MCF 10A (cell line): ENCODE results near the gene ENOSF1. TPM values are rescaled to one million over a fixed set of nuclear protein-coding genes. Genes with fewer than 3 reads are reported as not detected.

ENCODE experiments used
- BruUV-seq: library from RNA; stranded (reverse); fragments of 400-500 nt; replicated peaks from 2 replicates; lab custom pipeline; 2021; lab: Mats Ljungman, UMichigan
- CTCF ChIA-PET: fragments of 300-600 bp; sonication (Branson Sonifier 250); formaldehyde crosslinking; extraction: SDS; loops from one replicate; lab custom pipeline; 2021; ENCODE audit warnings: antibody characterized with exemption, inconsistent platforms; lab: Yijun Ruan, JAX
- POLR2A ChIA-PET: fragments of 300-600, 350-650 bp; sonication (Branson Sonifier 250); formaldehyde crosslinking; extraction: SDS; loops from one replicate; lab custom pipeline; 2020; ENCODE audit warnings: antibody characterized with exemption, inconsistent platforms; lab: Yijun Ruan, JAX
- DNase-seq: peaks from one replicate; pipeline ENCODE4 v3.0.0-alpha.2; 2018; ENCODE audit not compliant: unreplicated experiment
- H3K27ac Mint-ChIP-seq: one replicate; pipeline ENCODE4 v1.8.0; 2022; ENCODE audit warnings: mild to moderate bottlenecking, low read depth, mixed read lengths; ENCODE audit not compliant: unreplicated experiment
- H3K27me3 Mint-ChIP-seq: one replicate; pipeline ENCODE4 v1.8.0; 2022; ENCODE audit warnings: mixed read lengths; ENCODE audit not compliant: insufficient read depth, unreplicated experiment
- H3K36me3 Mint-ChIP-seq: one replicate; pipeline ENCODE4 v1.8.0; 2022; ENCODE audit warnings: mild to moderate bottlenecking, moderate library complexity, mixed read lengths; ENCODE audit not compliant: insufficient read depth, unreplicated experiment
- H3K4me1 Mint-ChIP-seq: one replicate; pipeline ENCODE4 v1.8.0; 2022; ENCODE audit warnings: mixed read lengths; ENCODE audit not compliant: insufficient read depth, unreplicated experiment
- H3K4me3 Mint-ChIP-seq: one replicate; pipeline ENCODE4 v1.8.0; 2022; ENCODE audit warnings: mild to moderate bottlenecking, moderate library complexity, mixed read lengths; ENCODE audit not compliant: unreplicated experiment
- H3K9me3 Mint-ChIP-seq: one replicate; pipeline ENCODE4 v1.8.0; 2022; ENCODE audit warnings: mixed read lengths; ENCODE audit not compliant: unreplicated experiment
- intact Hi-C: fragments of 100-400 bp; cut with micrococcal nuclease; formaldehyde crosslinking; loops from 2 replicates; pipeline ENCODE4 v1.14.1; 2022
- total RNA-seq: library from RNA; stranded (reverse); gene quantifications from 2 replicates; pipeline ENCODE4 v1.2.3, GENCODE V29; 2022
- TF ChIP-seq, protein P1 (sequence below): fragments of 200-600 bp; IDR thresholded peaks from one replicate; pipeline ENCODE4 v1.8.0; 2022; ENCODE audit warnings: antibody characterized with exemption, mild to moderate bottlenecking; ENCODE audit not compliant: unreplicated experiment

The ENOSF1 gene
- total RNA-seq, 1 experiment from 2014 or later, result 106 TPM

DNA sequence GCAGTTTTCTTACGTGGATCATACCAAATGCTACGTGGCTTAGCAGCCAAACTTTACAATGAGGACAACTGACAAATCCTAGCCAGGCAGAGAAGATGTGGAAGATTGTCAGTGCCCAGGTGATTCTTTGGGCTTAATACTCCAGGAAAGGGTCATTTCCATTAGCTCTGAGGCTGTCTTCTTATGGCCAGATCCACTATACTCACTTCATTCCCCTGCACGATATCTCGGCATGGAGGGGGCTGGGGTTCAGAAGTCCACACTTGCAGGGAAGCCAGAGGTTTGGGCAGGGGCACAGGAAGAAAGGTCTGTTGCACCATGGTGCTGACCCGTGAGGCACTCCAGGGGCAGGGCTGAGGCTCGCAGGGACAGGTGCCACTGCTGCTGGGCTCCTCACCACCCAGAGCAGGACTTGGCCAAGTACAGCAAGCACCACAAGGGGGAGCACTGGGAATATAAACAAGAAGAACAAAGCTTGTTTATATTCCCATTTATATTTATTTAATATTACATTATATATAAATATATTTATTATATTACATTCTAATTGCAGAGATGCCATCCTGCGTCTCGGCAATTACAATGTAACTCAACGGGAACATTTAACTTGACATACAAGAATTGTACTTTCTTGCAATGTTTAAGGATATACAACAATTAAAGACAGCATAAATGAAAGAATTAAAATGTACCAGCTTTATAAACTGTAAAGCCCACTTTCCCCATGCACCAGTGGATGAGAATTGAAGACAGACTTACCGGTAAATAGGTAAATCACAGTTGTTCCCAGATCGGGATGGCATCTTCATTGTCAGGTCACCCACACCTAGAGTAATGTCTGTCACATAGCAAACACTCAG, 88.4 kb downstream of the ENOSF1 start:
- Mint-ChIP-seq H3K27me3 (peaks cover 24% of the 10 kb centered on the region), H3K27ac (no peak overlapping the region), H3K9me3 (no peaks in the 10 kb centered on the region), H3K4me1 (peaks cover 8% of the 10 kb centered on the region), H3K36me3 (peaks cover 6% of the 10 kb centered on the region), H3K4me3 (no peak overlapping the region)
- TF ChIP-seq, protein P1, sequence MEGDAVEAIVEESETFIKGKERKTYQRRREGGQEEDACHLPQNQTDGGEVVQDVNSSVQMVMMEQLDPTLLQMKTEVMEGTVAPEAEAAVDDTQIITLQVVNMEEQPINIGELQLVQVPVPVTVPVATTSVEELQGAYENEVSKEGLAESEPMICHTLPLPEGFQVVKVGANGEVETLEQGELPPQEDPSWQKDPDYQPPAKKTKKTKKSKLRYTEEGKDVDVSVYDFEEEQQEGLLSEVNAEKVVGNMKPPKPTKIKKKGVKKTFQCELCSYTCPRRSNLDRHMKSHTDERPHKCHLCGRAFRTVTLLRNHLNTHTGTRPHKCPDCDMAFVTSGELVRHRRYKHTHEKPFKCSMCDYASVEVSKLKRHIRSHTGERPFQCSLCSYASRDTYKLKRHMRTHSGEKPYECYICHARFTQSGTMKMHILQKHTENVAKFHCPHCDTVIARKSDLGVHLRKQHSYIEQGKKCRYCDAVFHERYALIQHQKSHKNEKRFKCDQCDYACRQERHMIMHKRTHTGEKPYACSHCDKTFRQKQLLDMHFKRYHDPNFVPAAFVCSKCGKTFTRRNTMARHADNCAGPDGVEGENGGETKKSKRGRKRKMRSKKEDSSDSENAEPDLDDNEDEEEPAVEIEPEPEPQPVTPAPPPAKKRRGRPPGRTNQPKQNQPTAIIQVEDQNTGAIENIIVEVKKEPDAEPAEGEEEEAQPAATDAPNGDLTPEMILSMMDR, result peak; percentile 62
- intact Hi-C loops, result loop anchor here (1.0 to 5.0 kb wide), 4 partner anchors 88 to 215 kb away; partner anchors contain the start of gene ENOSF1
- no TSS peak for BruUV-seq
- CTCF ChIA-PET, result interaction anchor here (0.6 to 16.1 kb wide), 59 partner anchors 8 to 1956 kb away, joined by 3 to 266 read pairs (median 4); partner anchors contain the start of genes THOC1 and TYMS
- POLR2A ChIA-PET, result interaction anchor here (0.7 to 3.7 kb wide), 5 partner anchors 34 to 208 kb away, joined by 3 to 14 read pairs (median 4); partner anchors contain the start of gene TYMS
- peak; percentile 69 for DNase-seq

DNA sequence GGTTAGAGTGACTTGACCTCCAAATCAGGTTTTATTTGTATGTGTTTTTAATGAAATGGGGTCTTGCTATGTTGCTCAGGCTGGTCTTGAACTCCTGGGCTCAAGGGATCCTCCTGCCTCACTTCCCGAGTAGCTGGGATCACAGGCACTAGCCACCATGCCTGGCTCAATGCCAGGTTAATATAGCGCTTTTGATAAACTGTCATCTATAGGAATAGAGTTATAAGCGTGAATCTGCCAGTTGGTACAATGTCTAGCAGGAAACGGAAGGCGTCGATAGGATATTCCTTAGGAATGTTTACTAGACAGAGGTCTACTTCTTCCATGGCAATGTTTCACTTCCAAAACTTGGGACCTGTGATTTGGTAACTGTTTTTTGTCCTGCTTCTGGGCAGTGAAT, 90.1 kb downstream of the ENOSF1 start:
- ChIA-PET POLR2A (interaction anchor here (0.6 kb wide), 1 partner anchor 65 kb away, joined by 3 read pairs; no protein-coding TSS in a partner anchor), CTCF (interaction anchor here (1.0 to 16.1 kb wide), 9 partner anchors 13 to 352 kb away, joined by 3 to 266 read pairs (median 4); partner anchors contain the start of gene ENOSF1)
- DNase-seq, result no peak
- Mint-ChIP-seq H3K36me3 (peaks cover 6% of the 10 kb centered on the region), H3K27ac (no peak overlapping the region), H3K4me1 (peaks cover 8% of the 10 kb centered on the region), H3K4me3 (no peak overlapping the region), H3K27me3 (peaks cover 30% of the 10 kb centered on the region), H3K9me3 (no peaks in the 10 kb centered on the region)
- intact Hi-C loops, result loop anchor here (5.0 kb wide), 1 partner anchor 120 kb away; no protein-coding TSS in a partner anchor
- TF ChIP-seq, protein P1, result no peak
- no TSS peak for BruUV-seq

DNA sequence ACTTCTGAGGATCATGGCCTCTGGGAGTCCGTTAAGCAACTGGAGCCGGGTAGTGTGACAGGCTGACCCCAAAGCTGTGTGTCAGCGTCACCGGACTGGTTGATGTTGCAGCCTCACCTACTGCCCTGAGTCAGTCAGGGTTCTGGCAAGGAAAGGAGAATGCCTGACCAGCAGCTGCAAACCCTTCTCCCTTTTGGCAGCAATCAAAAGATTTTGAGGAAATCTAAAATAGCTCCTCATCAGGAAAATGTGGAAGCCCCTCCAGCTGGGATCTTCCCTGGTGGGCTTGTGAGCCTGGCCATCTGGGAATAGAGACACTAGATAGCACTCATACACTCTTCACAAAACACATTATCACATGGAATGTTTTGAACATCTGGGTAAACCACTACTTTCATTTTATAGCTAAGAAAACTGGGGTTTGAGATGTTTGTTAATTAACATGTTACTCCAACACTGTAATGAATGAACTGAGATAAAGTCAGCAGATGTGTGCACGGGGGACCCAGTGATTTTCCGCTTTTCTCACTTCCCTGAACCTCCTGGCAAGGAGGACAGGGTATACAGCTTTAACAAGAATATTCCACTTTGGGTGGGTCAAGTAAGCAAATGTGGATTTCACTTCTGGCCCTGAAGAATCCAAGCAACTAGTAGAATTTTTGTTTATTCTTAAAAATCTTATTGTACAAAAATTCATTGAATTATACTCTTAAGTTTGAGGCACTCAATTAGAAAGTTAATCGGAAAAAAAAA, 91.0 kb downstream of the ENOSF1 start:
- CTCF ChIA-PET, result interaction anchor here (0.7 to 16.1 kb wide), 9 partner anchors 120 to 1572 kb away, joined by 3 to 266 read pairs (median 4); no protein-coding TSS in a partner anchor
- intact Hi-C loops, result loop anchor here (5.0 kb wide), 1 partner anchor 121 kb away; no protein-coding TSS in a partner anchor
- Mint-ChIP-seq H3K9me3 (no peaks in the 10 kb centered on the region), H3K36me3 (peaks cover 6% of the 10 kb centered on the region), H3K4me1 (peaks cover 3% of the 10 kb centered on the region), H3K27ac (no peak overlapping the region), H3K27me3 (peaks cover 22% of the 10 kb centered on the region), H3K4me3 (no peak overlapping the region)
- peak; percentile 33 for DNase-seq
- TF ChIP-seq, protein P1, result no peak
- POLR2A ChIA-PET, result interaction anchor here (0.6 kb wide), 1 partner anchor 47 kb away, joined by 3 read pairs; no protein-coding TSS in a partner anchor
- no TSS peak for BruUV-seq

Other genes with a start within 250 kb of the ENOSF1 start
- 0.05 TPM in 1 of 2 replicates, not detected in the other for gene COLEC12, start 211.9 kb downstream of the ENOSF1 start, total RNA-seq
- not detected in 2 replicates for gene CETN1, start 132.2 kb downstream of the ENOSF1 start, total RNA-seq
- 0.39 TPM in 1 of 2 replicates, not detected in the other for gene CLUL1, start 115.6 kb downstream of the ENOSF1 start, total RNA-seq
- 22.4 and 57.0 TPM in 2 replicates for gene TYMS, start 55.0 kb downstream of the ENOSF1 start, total RNA-seq
- 60.4 and 81.7 TPM in 2 replicates for gene YES1, start 99.6 kb upstream of the ENOSF1 start, total RNA-seq
- gene ADCYAP1, start 192.2 kb upstream of the ENOSF1 start, total RNA-seq, result not detected in 2 replicates